GM12878 (cell line): ENCODE measurements around the gene AIF1. TPM values are rescaled to one million over a fixed set of nuclear protein-coding genes. Genes with fewer than 3 reads are reported as not detected.

Experiments
- CHD2 ChIP-seq: IDR thresholded peaks from 2 replicates; pipeline ENCODE4 v1.6.1; 2011; ENCODE audit warnings: low read depth, low read length, improper control_type of control experiment, borderline replicate concordance
- CREB1 ChIP-seq: IDR thresholded peaks from 2 replicates; pipeline ENCODE4 v1.6.1; 2012; ENCODE audit warnings: low read depth, mild to moderate bottlenecking, inconsistent platforms
- DPF2 ChIP-seq: fragments of 450-650 bp; IDR thresholded peaks from 2 replicates; pipeline ENCODE4 v1.6.1; 2017; ENCODE audit warnings: mild to moderate bottlenecking
- EED ChIP-seq: sonication (generic); IDR thresholded peaks from 2 replicates; pipeline ENCODE4 v1.6.1; 2016; ENCODE audit warnings: antibody characterized with exemption, low read depth
- EP300 ChIP-seq, 2 experiments: fragments of 150-350 bp in 1 of 2; IDR thresholded peaks; 2 replicates each; pipeline ENCODE4 v1.6.1; 2011 to 2012; ENCODE audit warnings: low read depth in 2 of 2, low read length in 2 of 2, borderline replicate concordance in 1 of 2, improper control_type of control experiment in 1 of 2, inconsistent platforms in 1 of 2; ENCODE audit not compliant: control insufficient read depth in 1 of 2
- HCFC1 ChIP-seq: fragments of 150-350 bp; IDR thresholded peaks from 2 replicates; pipeline ENCODE4 v1.6.1; 2014; ENCODE audit warnings: low read length
- HDAC6 ChIP-seq: fragments of 200-600 bp; sonication (generic); IDR thresholded peaks from one replicate; pipeline ENCODE4 v1.8.0; 2017; ENCODE audit warnings: antibody characterized with exemption; ENCODE audit not compliant: unreplicated experiment
- HDGF ChIP-seq: fragments of 450-650 bp; IDR thresholded peaks from 2 replicates; pipeline ENCODE4 v1.6.1; 2016; ENCODE audit warnings: antibody characterized with exemption
- JUNB ChIP-seq: IDR thresholded peaks from 2 replicates; pipeline ENCODE4 v1.6.1; 2016; ENCODE audit warnings: antibody characterized with exemption, mild to moderate bottlenecking
- POLR2AphosphoS5 ChIP-seq: IDR thresholded peaks from 2 replicates; pipeline ENCODE4 v1.6.1; 2011; ENCODE audit warnings: mild to moderate bottlenecking, low read length, inconsistent platforms
- POU2F2 ChIP-seq: IDR thresholded peaks from 3 replicates; pipeline ENCODE4 v1.6.1; 2011; ENCODE audit warnings: low read depth, mild to moderate bottlenecking, low read length, borderline replicate concordance
- RB1 ChIP-seq: fragments of 450-650 bp; formaldehyde crosslinking; IDR thresholded peaks from 2 replicates; pipeline ENCODE4 v1.6.1; 2017; ENCODE audit warnings: mild to moderate bottlenecking, borderline replicate concordance
- RUNX3 ChIP-seq: IDR thresholded peaks from 2 replicates; pipeline ENCODE4 v1.6.1; 2012; ENCODE audit warnings: low read length, inconsistent platforms
- SMAD1 ChIP-seq: fragments of 450-650 bp; IDR thresholded peaks from 2 replicates; pipeline ENCODE4 v1.6.1; 2018; ENCODE audit warnings: mild to moderate bottlenecking, low read depth; ENCODE audit not compliant: partially characterized antibody
- SMAD5 ChIP-seq: IDR thresholded peaks from 2 replicates; pipeline ENCODE4 v1.6.1; 2016; ENCODE audit warnings: antibody characterized with exemption, low read depth
- SP1 ChIP-seq: IDR thresholded peaks from one replicate; pipeline ENCODE4 v1.6.1; 2011; ENCODE audit warnings: low read depth, low read length
- SPI1 ChIP-seq: IDR thresholded peaks from 2 replicates; pipeline ENCODE4 v1.6.1; 2011; ENCODE audit warnings: low read depth, mild to moderate bottlenecking, low read length, moderate library complexity, borderline replicate concordance; ENCODE audit not compliant: insufficient read depth
- SREBF1 ChIP-seq: IDR thresholded peaks from 2 replicates; pipeline ENCODE4 v1.6.1; 2012; ENCODE audit warnings: mild to moderate bottlenecking, low read length
- SUPT20H ChIP-seq: IDR thresholded peaks from 2 replicates; pipeline ENCODE4 v1.6.1; 2011; ENCODE audit warnings: low read depth, mild to moderate bottlenecking, low read length, moderate library complexity, borderline replicate concordance; ENCODE audit not compliant: control insufficient read depth
- SUZ12 ChIP-seq: fragments of 200-600 bp; sonication (generic); IDR thresholded peaks from one replicate; pipeline ENCODE4 v1.6.1; 2018; ENCODE audit warnings: antibody characterized with exemption, mild to moderate bottlenecking; ENCODE audit not compliant: unreplicated experiment
- TBL1XR1 ChIP-seq: IDR thresholded peaks from 2 replicates; pipeline ENCODE4 v1.6.1; 2012; ENCODE audit warnings: low read depth, low read length, improper control_type of control experiment
- WRNIP1 ChIP-seq: IDR thresholded peaks from 2 replicates; pipeline ENCODE4 v1.6.1; 2011; ENCODE audit warnings: low read depth, low read length, improper control_type of control experiment, borderline replicate concordance
- YY1 ChIP-seq: IDR thresholded peaks from 2 replicates; pipeline ENCODE4 v1.6.1; 2011; ENCODE audit warnings: low read depth, mild to moderate bottlenecking, low read length
- ZNF274 ChIP-seq: IDR thresholded peaks from one replicate; pipeline ENCODE4 v1.8.0; 2011; ENCODE audit not compliant: insufficient read length, insufficient read depth
- polyA plus RNA-seq, 11 experiments: library from polyadenylated mRNA; depleted of rRNA in 4 of 11; unstranded in 6 of 11; stranded (reverse) in 5 of 11; fragments of >200 nt; fragmentation: Nextera tagmentation in 4 of 11; fragmentation: Illumina TruSeq in 1 of 11; extraction: Ambion mirVana in 4 of 11; extraction: Trizol in 1 of 11; gene quantifications; 1 replicate in 1 of 11; 2 replicates in 10 of 11; pipeline versions ENCODE4 v1.2.1 to v1.2.3, GENCODE V29; 2011 to 2016; ENCODE audit warnings: inconsistent platforms in 2 of 11, missing spikeins in 2 of 11, low read depth in 1 of 11
- total RNA-seq, 4 experiments: library from RNA; depleted of rRNA in 3 of 4; stranded (reverse); fragments of >200 nt in 3 of 4; fragmentation: Illumina TruSeq in 1 of 4; extraction: Trizol in 1 of 4; gene quantifications; 2 replicates each; pipeline versions ENCODE4 v1.2.1 to v1.2.3, GENCODE V29; 2013 to 2021
- TF ChIP-seq, protein P1 (sequence below): fragments of 450-650 bp; IDR thresholded peaks from 2 replicates; pipeline ENCODE4 v1.6.1; 2017; ENCODE audit warnings: borderline replicate concordance
- TF ChIP-seq, protein P2 (sequence below): fragments of 450-650 bp; IDR thresholded peaks from 2 replicates; pipeline ENCODE4 v1.6.1; 2016; ENCODE audit warnings: mild to moderate bottlenecking, moderate library complexity, borderline replicate concordance
- TF ChIP-seq, protein P3 (sequence below): IDR thresholded peaks from 2 replicates; pipeline ENCODE4 v1.6.1; 2011; ENCODE audit warnings: low read depth, low read length, improper control_type of control experiment, borderline replicate concordance

Gene AIF1
- total and polyA plus RNA-seq, 10 of the 15 experiments (the other 5 are each of a cell fraction or from before 2014, with no cell fraction given), result 1.9 to 256 (median 134) TPM

DNA sequence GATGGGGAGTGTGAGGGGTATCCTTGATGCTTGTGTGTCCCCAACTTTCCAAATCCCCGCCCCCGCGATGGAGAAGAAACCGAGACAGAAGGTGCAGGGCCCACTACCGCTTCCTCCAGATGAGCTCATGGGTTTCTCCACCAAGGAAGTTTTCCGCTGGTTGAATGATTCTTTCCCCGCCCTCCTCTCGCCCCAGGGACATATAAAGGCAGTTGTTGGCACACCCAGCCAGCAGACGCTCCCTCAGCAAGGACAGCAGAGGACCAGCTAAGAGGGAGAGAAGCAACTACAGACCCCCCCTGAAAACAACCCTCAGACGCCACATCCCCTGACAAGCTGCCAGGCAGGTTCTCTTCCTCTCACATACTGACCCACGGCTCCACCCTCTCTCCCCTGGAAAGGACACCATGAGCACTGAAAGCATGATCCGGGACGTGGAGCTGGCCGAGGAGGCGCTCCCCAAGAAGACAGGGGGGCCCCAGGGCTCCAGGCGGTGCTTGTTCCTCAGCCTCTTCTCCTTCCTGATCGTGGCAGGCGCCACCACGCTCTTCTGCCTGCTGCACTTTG, 39.6 kb upstream of the AIF1 start, which contains the start of gene TNF (continued):
- TF ChIP-seq SREBF1 (no peak), RB1 (no peak), POLR2AphosphoS5 (peak; percentile 100), HDGF (0 out of 2 replicates have a peak, but pooled peaks have one; percentile 20), TBL1XR1 (peak; percentile 65; the same call in 1 of the 2 replicates), RUNX3 (no peak), CREB1 (no peak), SMAD5 (peak; percentile 99), SUZ12 (no peak), HCFC1 (no peak; the same call in 1 of the 2 replicates), SPI1 (peak; percentile 52; the same call in 1 of the 2 replicates), EP300 (IDR thresholded peaks at IDR 0.05; ENCODE audit: borderline replicate concordance in 1 of 2, control insufficient read depth in 1 of 2, low read depth in 2 of 2, low read length in 2 of 2) (no peak), SUPT20H (no peak), DPF2 (0 out of 2 replicates have a peak, but pooled peaks have one; percentile 23), CHD2 (0 out of 2 replicates have a peak, but pooled peaks have one; percentile 8), HDAC6 (peak; percentile 90), EED (peak; percentile 87; the same call in 1 of the 2 replicates), WRNIP1 (no peak), SMAD1 (peak; percentile 80), JUNB (peak; percentile 25; the same call in 1 of the 2 replicates), POU2F2 (peak; percentile 98), ZNF274 (no peak), YY1 (peak; percentile 53; the same call in 1 of the 2 replicates), SP1 (no peak)
- TF ChIP-seq, protein P1, sequence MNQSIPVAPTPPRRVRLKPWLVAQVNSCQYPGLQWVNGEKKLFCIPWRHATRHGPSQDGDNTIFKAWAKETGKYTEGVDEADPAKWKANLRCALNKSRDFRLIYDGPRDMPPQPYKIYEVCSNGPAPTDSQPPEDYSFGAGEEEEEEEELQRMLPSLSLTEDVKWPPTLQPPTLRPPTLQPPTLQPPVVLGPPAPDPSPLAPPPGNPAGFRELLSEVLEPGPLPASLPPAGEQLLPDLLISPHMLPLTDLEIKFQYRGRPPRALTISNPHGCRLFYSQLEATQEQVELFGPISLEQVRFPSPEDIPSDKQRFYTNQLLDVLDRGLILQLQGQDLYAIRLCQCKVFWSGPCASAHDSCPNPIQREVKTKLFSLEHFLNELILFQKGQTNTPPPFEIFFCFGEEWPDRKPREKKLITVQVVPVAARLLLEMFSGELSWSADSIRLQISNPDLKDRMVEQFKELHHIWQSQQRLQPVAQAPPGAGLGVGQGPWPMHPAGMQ, result no peak
- TF ChIP-seq, protein P2, sequence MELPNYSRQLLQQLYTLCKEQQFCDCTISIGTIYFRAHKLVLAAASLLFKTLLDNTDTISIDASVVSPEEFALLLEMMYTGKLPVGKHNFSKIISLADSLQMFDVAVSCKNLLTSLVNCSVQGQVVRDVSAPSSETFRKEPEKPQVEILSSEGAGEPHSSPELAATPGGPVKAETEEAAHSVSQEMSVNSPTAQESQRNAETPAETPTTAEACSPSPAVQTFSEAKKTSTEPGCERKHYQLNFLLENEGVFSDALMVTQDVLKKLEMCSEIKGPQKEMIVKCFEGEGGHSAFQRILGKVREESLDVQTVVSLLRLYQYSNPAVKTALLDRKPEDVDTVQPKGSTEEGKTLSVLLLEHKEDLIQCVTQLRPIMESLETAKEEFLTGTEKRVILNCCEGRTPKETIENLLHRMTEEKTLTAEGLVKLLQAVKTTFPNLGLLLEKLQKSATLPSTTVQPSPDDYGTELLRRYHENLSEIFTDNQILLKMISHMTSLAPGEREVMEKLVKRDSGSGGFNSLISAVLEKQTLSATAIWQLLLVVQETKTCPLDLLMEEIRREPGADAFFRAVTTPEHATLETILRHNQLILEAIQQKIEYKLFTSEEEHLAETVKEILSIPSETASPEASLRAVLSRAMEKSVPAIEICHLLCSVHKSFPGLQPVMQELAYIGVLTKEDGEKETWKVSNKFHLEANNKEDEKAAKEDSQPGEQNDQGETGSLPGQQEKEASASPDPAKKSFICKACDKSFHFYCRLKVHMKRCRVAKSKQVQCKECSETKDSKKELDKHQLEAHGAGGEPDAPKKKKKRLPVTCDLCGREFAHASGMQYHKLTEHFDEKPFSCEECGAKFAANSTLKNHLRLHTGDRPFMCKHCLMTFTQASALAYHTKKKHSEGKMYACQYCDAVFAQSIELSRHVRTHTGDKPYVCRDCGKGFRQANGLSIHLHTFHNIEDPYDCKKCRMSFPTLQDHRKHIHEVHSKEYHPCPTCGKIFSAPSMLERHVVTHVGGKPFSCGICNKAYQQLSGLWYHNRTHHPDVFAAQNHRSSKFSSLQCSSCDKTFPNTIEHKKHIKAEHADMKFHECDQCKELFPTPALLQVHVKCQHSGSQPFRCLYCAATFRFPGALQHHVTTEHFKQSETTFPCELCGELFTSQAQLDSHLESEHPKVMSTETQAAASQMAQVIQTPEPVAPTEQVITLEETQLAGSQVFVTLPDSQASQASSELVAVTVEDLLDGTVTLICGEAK, result no peak
- TF ChIP-seq, protein P3, sequence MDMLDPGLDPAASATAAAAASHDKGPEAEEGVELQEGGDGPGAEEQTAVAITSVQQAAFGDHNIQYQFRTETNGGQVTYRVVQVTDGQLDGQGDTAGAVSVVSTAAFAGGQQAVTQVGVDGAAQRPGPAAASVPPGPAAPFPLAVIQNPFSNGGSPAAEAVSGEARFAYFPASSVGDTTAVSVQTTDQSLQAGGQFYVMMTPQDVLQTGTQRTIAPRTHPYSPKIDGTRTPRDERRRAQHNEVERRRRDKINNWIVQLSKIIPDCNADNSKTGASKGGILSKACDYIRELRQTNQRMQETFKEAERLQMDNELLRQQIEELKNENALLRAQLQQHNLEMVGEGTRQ, result no peak
